Spleen (tissue), 7 donors: ENCODE measurements around the gene USP37.

ENCODE experiments used
- CTCF ChIP-seq, 11 experiments: fragments of 200-600 bp in 7 of 11; fragments of 450-650 bp in 4 of 11; sonication (generic) in 4 of 11; IDR thresholded peaks in 8 of 11; conservative IDR thresholded peaks in 3 of 11; 1 replicate in 7 of 11; 2 replicates in 4 of 11; pipeline versions ENCODE4 v1.4.0 to v1.8.0; 2016 to 2021; ENCODE audit warnings: antibody characterized with exemption in 11 of 11, inconsistent platforms in 4 of 11, mild to moderate bottlenecking in 1 of 11
- POLR2AphosphoS5 ChIP-seq, 3 donors: sonication (generic); formaldehyde crosslinking; IDR thresholded peaks; one replicate each; pipeline ENCODE4 v1.5.1; 2017; ENCODE audit warnings: antibody characterized with exemption in 3 of 3
- donor health status: DM: no; HTN: no; CAD: no; lungs with moderate emphysema.
- donor health status: DM: no; HTN: no; CAD: no.
- donor health status: DM: no; HTN: no; CAD: no.

- TF ChIP-seq POLR2AphosphoS5 (IDR thresholded peaks at IDR 0.05) (peak; percentile 81 to 89 (median 88)), CTCF (IDR thresholded peaks at IDR 0.05 in 8 of 11, conservative IDR thresholded peaks at IDR 0.05 in 3 of 11) (peak in 5 of 11 experiments; percentile 2 to 38 (median 27))
These were observed at the start of gene USP37, which contains the start of gene CNOT9 for GRCh38 chr2:218568190-218569037.
